Measurements from ENCODE around the gene DUSP10. TPM values are rescaled to one million over a fixed set of nuclear protein-coding genes. Genes with fewer than 3 reads are reported as not detected.

The DUSP10 gene
- polyA plus RNA-seq, 3 donors = 10.4 to 41.1 (median 12.7) TPM

DNA sequence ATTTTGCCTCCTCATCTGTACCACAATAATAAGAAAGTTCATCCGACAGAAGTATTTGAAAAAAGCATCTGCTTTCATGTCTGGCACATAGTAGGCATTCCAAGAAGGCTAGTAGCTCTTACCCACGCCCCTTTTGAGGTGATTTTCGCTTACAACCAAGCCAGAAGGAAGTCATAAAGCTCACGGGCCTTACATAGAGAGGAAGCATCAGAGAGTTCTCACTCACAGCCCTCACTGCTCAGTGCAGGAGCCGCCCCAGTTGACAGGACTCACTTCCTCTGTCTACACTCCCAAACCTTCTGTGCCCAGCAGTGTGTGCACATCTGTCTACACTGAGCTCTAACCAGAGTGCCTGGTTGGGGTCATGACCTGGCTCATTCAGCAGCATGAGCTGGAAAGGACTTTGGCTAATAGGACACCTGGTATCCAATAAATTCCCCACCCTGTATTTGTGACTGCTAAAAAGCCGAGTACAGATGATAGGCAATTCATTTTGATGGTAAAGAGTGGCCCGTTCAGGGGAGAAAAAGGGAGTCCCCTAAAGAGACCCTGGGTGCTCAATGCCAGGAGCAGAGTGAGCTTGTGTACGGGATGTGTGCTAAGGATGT is 36.8 kb upstream of the DUSP10 start:
- Histone ChIP-seq H2AFZ (ENCODE audit: insufficient read depth, low read depth, low read length, poor library complexity, severe bottlenecking) (no peak overlapping the region), H3K4me1 (ENCODE audit: control insufficient read depth in 1 of 2, insufficient read depth in 2 of 2, low read length in 2 of 2) (peaks cover 68 to 78% of the 10 kb centered on the region in 2 donors), H3K9me3 (replicated peaks in 1 of 2; ENCODE audit: control insufficient read depth in 1 of 2, insufficient read depth in 1 of 2, low read length in 2 of 2) (no peaks in the 10 kb centered on the region), H3K79me2 (ENCODE audit: insufficient read depth, low read length) (no peaks in the 10 kb centered on the region), H3K27me3 (ENCODE audit: control insufficient read depth in 2 of 2, insufficient read depth in 2 of 2, low read length in 2 of 2) (no peaks in the 10 kb centered on the region), H3K27ac (ENCODE audit: low read depth in 1 of 2, low read length in 2 of 2) (peak overlapping the region; percentile 6 to 53), H3K36me3 (replicated peaks in 1 of 2; ENCODE audit: control insufficient read depth in 1 of 2, insufficient read depth in 2 of 2, low read length in 2 of 2) (no peaks in the 10 kb centered on the region), H4K20me1 (ENCODE audit: insufficient read depth, low read length) (no peaks in the 10 kb centered on the region), H3K4me3 (replicated peaks in 1 of 3; ENCODE audit: low read depth in 2 of 3, low read length in 3 of 3) (no peak overlapping the region), H3K4me2 (replicated peaks; ENCODE audit: extremely low read depth, low read length, poor library complexity, severe bottlenecking) (peak overlapping the region; percentile 4), H3K9ac (ENCODE audit: insufficient read depth, low read length, poor library complexity, severe bottlenecking) (no peak overlapping the region)
- 47% methylated on average over 6 of the region's 8 CpGs for WGBS (ENCODE audit: insufficient coverage)
- Mint-ChIP-seq H3K27ac (peak overlapping the region; percentile 66 to 83 (median 69)), H3K27me3 (ENCODE audit: low read depth in 3 of 3) (no peaks in the 10 kb centered on the region), H3K4me3 (no peak overlapping the region), H3K9me3 (no peaks in the 10 kb centered on the region), H3K36me3 (no peaks in the 10 kb centered on the region), H3K4me1 (peaks cover 78% of the 10 kb centered on the region)
- intact Hi-C loops (cut with micrococcal nuclease) = loop anchor here in 1 of 2 donors (10.0 kb wide), 1 partner anchor 66 kb away; no protein-coding TSS in a partner anchor
- TF ChIP-seq CTCF (IDR thresholded peaks at IDR 0.05) = no peak
- peak; percentile 64 to 88 (median 74) for DNase-seq

DNA sequence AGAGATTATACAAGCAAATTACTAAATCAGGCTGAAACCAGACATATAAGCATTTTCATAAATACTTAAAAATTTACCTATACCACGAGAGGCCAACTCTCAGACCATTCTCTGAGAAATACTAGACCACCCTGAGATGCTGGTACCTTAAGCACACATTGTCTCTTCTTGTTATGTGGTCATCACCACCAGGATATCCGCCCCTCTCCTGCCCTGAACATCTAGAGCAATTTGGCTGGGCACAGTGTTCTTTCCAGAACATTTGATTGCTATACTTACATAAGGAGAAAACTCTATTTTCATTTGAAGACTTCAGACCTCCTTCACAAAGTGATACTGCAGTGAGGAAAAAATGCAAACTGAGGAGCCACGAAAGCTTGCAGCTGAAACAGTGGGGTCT is 36.2 kb upstream of the DUSP10 start:
- Histone ChIP-seq H3K9me3 (replicated peaks in 1 of 2; ENCODE audit: control insufficient read depth in 1 of 2, insufficient read depth in 1 of 2, low read length in 2 of 2) (no peaks in the 10 kb centered on the region), H4K20me1 (ENCODE audit: insufficient read depth, low read length) (no peaks in the 10 kb centered on the region), H3K36me3 (replicated peaks in 1 of 2; ENCODE audit: control insufficient read depth in 1 of 2, insufficient read depth in 2 of 2, low read length in 2 of 2) (no peaks in the 10 kb centered on the region), H2AFZ (ENCODE audit: insufficient read depth, low read depth, low read length, poor library complexity, severe bottlenecking) (no peak overlapping the region), H3K9ac (ENCODE audit: insufficient read depth, low read length, poor library complexity, severe bottlenecking) (no peak overlapping the region), H3K4me3 (replicated peaks in 1 of 3; ENCODE audit: low read depth in 2 of 3, low read length in 3 of 3) (no peak overlapping the region), H3K79me2 (ENCODE audit: insufficient read depth, low read length) (no peaks in the 10 kb centered on the region), H3K4me2 (replicated peaks; ENCODE audit: extremely low read depth, low read length, poor library complexity, severe bottlenecking) (peak overlapping the region; percentile 4), H3K27ac (ENCODE audit: low read depth in 1 of 2, low read length in 2 of 2) (peak overlapping the region in 1 of 2 donors; percentile 53), H3K4me1 (ENCODE audit: control insufficient read depth in 1 of 2, insufficient read depth in 2 of 2, low read length in 2 of 2) (peaks cover 64 to 73% of the 10 kb centered on the region in 2 donors), H3K27me3 (ENCODE audit: control insufficient read depth in 2 of 2, insufficient read depth in 2 of 2, low read length in 2 of 2) (no peaks in the 10 kb centered on the region)
- H3K9me3 Mint-ChIP-seq = no peaks in the 10 kb centered on the region
- intact Hi-C loops (cut with micrococcal nuclease) = loop anchor here in 1 of 2 donors (10.0 kb wide), 1 partner anchor 67 kb away; no protein-coding TSS in a partner anchor
- peak overlapping the region; percentile 66 to 82 (median 69) for H3K27ac Mint-ChIP-seq
- no peaks in the 10 kb centered on the region for H3K36me3 Mint-ChIP-seq
- H3K4me1 Mint-ChIP-seq = peaks cover 73% of the 10 kb centered on the region
- H3K27me3 Mint-ChIP-seq (ENCODE audit: low read depth in 3 of 3) = no peaks in the 10 kb centered on the region
- no peak for DNase-seq
- H3K4me3 Mint-ChIP-seq = no peak overlapping the region
- WGBS (ENCODE audit: insufficient coverage) = 65% methylated on average over 2 of the region's 3 CpGs
- TF ChIP-seq CTCF (IDR thresholded peaks at IDR 0.05) = no peak
